Measurements from ENCODE around the gene RBP5. TPM values are rescaled to one million over a fixed set of nuclear protein-coding genes. Genes with fewer than 3 reads are reported as not detected.

The RBP5 gene
- total RNA-seq, 2 donors from 2014 or later: 19.3 to 31.2 TPM

- Histone ChIP-seq H3K27ac (ENCODE audit: low read depth, low read length) (no peak overlapping the region), H3K4me1 (ENCODE audit: control insufficient read depth, insufficient read depth, low read length) (no peaks in the 10 kb centered on the region), H3K9me3 (ENCODE audit: control insufficient read depth, low read length) (peaks cover 12% of the 10 kb centered on the region), H3K27me3 (ENCODE audit: control insufficient read depth, insufficient read depth, low read length, poor library complexity, severe bottlenecking) (peaks cover 16% of the 10 kb centered on the region), H3K4me3 (ENCODE audit: low read length) (peak overlapping the region; percentile 32), H3K9ac (ENCODE audit: extremely low read depth, low read length, poor library complexity, severe bottlenecking) (no peak overlapping the region), H3K36me3 (ENCODE audit: control insufficient read depth, insufficient read depth, low read length) (no peaks in the 10 kb centered on the region)
- H3K4me1 Mint-ChIP-seq: peaks cover 15% of the 10 kb centered on the region
- H3K36me3 Mint-ChIP-seq (ENCODE audit: low read depth): peaks cover 36% of the 10 kb centered on the region
- H3K27me3 Mint-ChIP-seq (ENCODE audit: insufficient read depth): peaks cover 16% of the 10 kb centered on the region
- peaks cover 19% of the 10 kb centered on the region for H3K9me3 Mint-ChIP-seq
- H3K4me3 Mint-ChIP-seq: no peak overlapping the region
- no peak for TF ChIP-seq CTCF (conservative IDR thresholded peaks at IDR 0.05)
- 92 to 94% methylated on average over 1 of the region's 1 CpG for WGBS, 2 experiments (ENCODE audit: insufficient coverage in 1 of 2, insufficient read length in 1 of 2)
- DNase-seq: no peak
- no peak overlapping the region for H3K27ac Mint-ChIP-seq
Observed at GRCh38 chr12:7106082-7106481, 22.6 kb downstream of the RBP5 start.

DNA sequence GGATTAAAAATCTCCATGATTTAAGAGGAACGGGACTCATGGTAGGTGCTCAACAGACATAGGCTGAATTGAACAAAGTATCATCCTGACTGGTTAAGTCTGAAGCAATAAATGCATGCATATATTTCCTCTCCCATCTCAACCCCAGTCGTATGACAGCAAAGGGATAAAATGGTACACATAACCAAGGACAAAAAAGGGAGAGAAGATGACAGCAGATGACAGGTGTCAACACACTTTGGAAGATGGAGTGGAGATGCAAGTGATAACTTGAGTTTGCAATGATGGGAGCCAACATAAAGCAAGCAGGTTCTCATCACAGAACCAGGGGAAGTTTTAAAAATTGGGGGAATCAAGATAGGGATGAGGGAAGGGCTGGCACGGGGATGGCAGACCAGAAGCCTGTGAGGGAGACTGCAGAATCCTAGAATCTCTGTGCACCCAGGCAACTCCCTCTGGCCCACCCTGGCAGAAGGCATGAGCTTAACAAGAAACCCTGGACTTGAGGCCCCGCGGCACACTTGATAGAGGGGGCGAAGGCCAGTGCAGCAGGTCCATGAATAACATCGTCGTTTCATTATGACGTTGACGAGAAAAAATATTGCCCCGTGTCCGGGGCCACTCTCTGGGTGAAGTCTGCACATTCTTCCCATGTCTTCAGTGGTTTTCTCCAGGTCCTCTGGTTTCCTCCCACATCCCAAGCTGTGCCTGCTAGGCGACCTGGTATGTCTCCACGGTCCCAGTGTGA, 24.7 kb downstream of the RBP5 start:
- no peak overlapping the region for H3K27ac ChIP-seq (ENCODE audit: low read depth, low read length)
- Mint-ChIP-seq H3K4me3 (no peak overlapping the region), H3K9me3 (peaks cover 19% of the 10 kb centered on the region), H3K27ac (no peak overlapping the region), H3K36me3 (ENCODE audit: low read depth) (peaks cover 41% of the 10 kb centered on the region), H3K4me1 (peaks cover 11% of the 10 kb centered on the region), H3K27me3 (ENCODE audit: insufficient read depth) (peaks cover 2% of the 10 kb centered on the region)
- no peak overlapping the region for H3K4me3 ChIP-seq (ENCODE audit: low read length)
- peaks cover 12% of the 10 kb centered on the region for H3K9me3 ChIP-seq (ENCODE audit: control insufficient read depth, low read length)
- H3K27me3 ChIP-seq (ENCODE audit: control insufficient read depth, insufficient read depth, low read length, poor library complexity, severe bottlenecking): no peaks in the 10 kb centered on the region
- 91 to 92% methylated on average over 11 to 14 of the region's 14 CpGs for WGBS, 2 experiments (ENCODE audit: insufficient coverage in 1 of 2, insufficient read length in 1 of 2)
- no peak for TF ChIP-seq CTCF (conservative IDR thresholded peaks at IDR 0.05)
- DNase-seq: no peak
- no peaks in the 10 kb centered on the region for H3K4me1 ChIP-seq (ENCODE audit: control insufficient read depth, insufficient read depth, low read length)
- H3K9ac ChIP-seq (ENCODE audit: extremely low read depth, low read length, poor library complexity, severe bottlenecking): no peak overlapping the region
- H3K36me3 ChIP-seq (ENCODE audit: control insufficient read depth, insufficient read depth, low read length): no peaks in the 10 kb centered on the region

GRCh38 chr12:7102582-7102981, 26.1 kb downstream of the RBP5 start:
- Histone ChIP-seq H3K9me3 (ENCODE audit: control insufficient read depth, low read length) (peaks cover 12% of the 10 kb centered on the region), H3K9ac (ENCODE audit: extremely low read depth, low read length, poor library complexity, severe bottlenecking) (no peak overlapping the region), H3K36me3 (ENCODE audit: control insufficient read depth, insufficient read depth, low read length) (no peaks in the 10 kb centered on the region), H3K4me1 (ENCODE audit: control insufficient read depth, insufficient read depth, low read length) (no peaks in the 10 kb centered on the region), H3K27ac (ENCODE audit: low read depth, low read length) (no peak overlapping the region), H3K4me3 (ENCODE audit: low read length) (no peak overlapping the region), H3K27me3 (ENCODE audit: control insufficient read depth, insufficient read depth, low read length, poor library complexity, severe bottlenecking) (no peaks in the 10 kb centered on the region)
- peaks cover 2% of the 10 kb centered on the region for H3K27me3 Mint-ChIP-seq (ENCODE audit: insufficient read depth)
- peaks cover 45% of the 10 kb centered on the region for H3K36me3 Mint-ChIP-seq (ENCODE audit: low read depth)
- H3K27ac Mint-ChIP-seq: no peak overlapping the region
- no peak for DNase-seq
- H3K4me1 Mint-ChIP-seq: peaks cover under 1% of the 10 kb centered on the region
- peaks cover 15% of the 10 kb centered on the region for H3K9me3 Mint-ChIP-seq
- TF ChIP-seq CTCF (conservative IDR thresholded peaks at IDR 0.05): no peak
- 83 to 94% methylated on average over 3 of the region's 3 CpGs for WGBS, 2 experiments (ENCODE audit: insufficient coverage in 1 of 2, insufficient read length in 1 of 2)
- no peak overlapping the region for H3K4me3 Mint-ChIP-seq
